Caco-2 (cell line): ENCODE data around the gene SCN1B. TPM values are rescaled to one million over a fixed set of nuclear protein-coding genes. Genes with fewer than 3 reads are reported as not detected.

Experiments used
- BruUV-seq: library from RNA; stranded (reverse); fragments of 400-500 nt; replicated peaks from 2 replicates; lab custom pipeline; 2021; lab: Mats Ljungman, UMichigan
- CTCF ChIA-PET: fragments of 300-600 bp; sonication (Branson Sonifier 250); formaldehyde crosslinking; loops from one replicate; lab custom pipeline; 2022; ENCODE audit warnings: antibody characterized with exemption; lab: Charles Lee
- POLR2A ChIA-PET: fragments of 300-600 bp; sonication (Branson Sonifier 250); formaldehyde crosslinking; loops from one replicate; lab custom pipeline; 2022; ENCODE audit warnings: antibody characterized with exemption; lab: Charles Lee
- DNase-seq, 2 experiments: peaks; one replicate each; pipeline versions ENCODE4 v3.0.0 to v3.0.0-alpha.2; 2020 to 2022
- H3K27me3 ChIP-seq: replicated peaks from 2 replicates; pipeline ENCODE4 v1.6.0; 2011; ENCODE audit warnings: low read length; ENCODE audit not compliant: control insufficient read depth, insufficient read depth
- H3K36me3 ChIP-seq: 2 replicates; pipeline ENCODE4 v1.5.1; 2011; ENCODE audit warnings: low read length; ENCODE audit not compliant: control insufficient read depth, insufficient read depth
- H3K4me1 ChIP-seq: fragments of 250-450 bp; sonication (Bioruptor Pico); 2 replicates; pipeline ENCODE4 v1.5.1; 2020; ENCODE audit warnings: mild to moderate bottlenecking
- H3K4me3 ChIP-seq: 2 replicates; pipeline ENCODE4 v1.5.1; 2011; ENCODE audit warnings: low read depth, mild to moderate bottlenecking, control low read depth, low read length
- H3K9me3 ChIP-seq: fragments of 250-450 bp; sonication (Bioruptor Pico); 2 replicates; pipeline ENCODE4 v1.5.1; 2020; ENCODE audit warnings: mild to moderate bottlenecking, moderate library complexity
- H3K27ac Mint-ChIP-seq: one replicate; pipeline ENCODE4 v1.8.0; 2022; ENCODE audit warnings: mixed read lengths; ENCODE audit not compliant: unreplicated experiment
- H3K27me3 Mint-ChIP-seq: one replicate; pipeline ENCODE4 v1.8.0; 2022; ENCODE audit warnings: mixed read lengths; ENCODE audit not compliant: insufficient read depth, unreplicated experiment
- H3K36me3 Mint-ChIP-seq: one replicate; pipeline ENCODE4 v1.8.0; 2022; ENCODE audit warnings: mild to moderate bottlenecking, mixed read lengths; ENCODE audit not compliant: insufficient read depth, unreplicated experiment
- H3K4me1 Mint-ChIP-seq: one replicate; pipeline ENCODE4 v1.8.0; 2022; ENCODE audit warnings: low read depth, mixed read lengths; ENCODE audit not compliant: unreplicated experiment
- H3K4me3 Mint-ChIP-seq: one replicate; pipeline ENCODE4 v1.8.0; 2022; ENCODE audit warnings: mild to moderate bottlenecking, moderate library complexity, mixed read lengths; ENCODE audit not compliant: unreplicated experiment
- H3K9me3 Mint-ChIP-seq: one replicate; pipeline ENCODE4 v1.8.0; 2022; ENCODE audit warnings: mixed read lengths; ENCODE audit not compliant: unreplicated experiment
- CTCF ChIP-seq, 2 experiments: fragments of 200-600 bp in 1 of 2; IDR thresholded peaks; 1 replicate in 1 of 2; 2 replicates in 1 of 2; pipeline versions ENCODE4 v1.5.1 to v1.8.0; 2011 to 2022; ENCODE audit warnings: antibody characterized with exemption in 1 of 2, control low read depth in 1 of 2, inconsistent platforms in 1 of 2, low read depth in 1 of 2, low read length in 1 of 2, mild to moderate bottlenecking in 1 of 2, moderate library complexity in 1 of 2; ENCODE audit not compliant: insufficient read depth in 1 of 2, severe bottlenecking in 1 of 2, unreplicated experiment in 1 of 2
- intact Hi-C: fragments of 100-400 bp; cut with micrococcal nuclease; formaldehyde crosslinking; loops from one replicate; pipeline ENCODE4 v1.10.0; 2022; ENCODE audit not compliant: unreplicated experiment
- total RNA-seq: library from RNA; stranded (reverse); gene quantifications from 2 replicates; pipeline ENCODE4 v1.2.3, GENCODE V29; 2022

SCN1B gene
- total RNA-seq, 1 experiment from 2014 or later, result 1.7 TPM

- Mint-ChIP-seq H3K27me3 (peaks cover 6% of the 10 kb centered on the region), H3K36me3 (peaks cover 38% of the 10 kb centered on the region), H3K27ac (no peak overlapping the region), H3K4me3 (peak overlapping the region; percentile 33), H3K9me3 (no peaks in the 10 kb centered on the region), H3K4me1 (peaks cover 8% of the 10 kb centered on the region)
- H3K4me1 ChIP-seq, result peaks cover 10% of the 10 kb centered on the region; the same call in 1 of the 2 replicates
- H3K27me3 ChIP-seq, result no peaks in the 10 kb centered on the region
- no peaks in the 10 kb centered on the region for H3K9me3 ChIP-seq
- DNase-seq, result no peak
- peaks cover 3% of the 10 kb centered on the region for H3K36me3 ChIP-seq
- CTCF ChIA-PET, result interaction anchor here (0.6 kb wide), 1 partner anchor 35 kb away, joined by 3 read pairs; no protein-coding TSS in a partner anchor
- peak overlapping the region; percentile 45 for H3K4me3 ChIP-seq
- no peak for TF ChIP-seq CTCF (IDR thresholded peaks at IDR 0.05; ENCODE audit: insufficient read depth in 1 of 2, low read depth in 1 of 2, low read length in 1 of 2, severe bottlenecking in 1 of 2, unreplicated experiment in 1 of 2)
- intact Hi-C loops, result loop anchor here (1.0 kb wide), 1 partner anchor 9 kb away; no protein-coding TSS in a partner anchor
- no TSS peak for BruUV-seq
- POLR2A ChIA-PET, result interaction anchor here (0.6 kb wide), 1 partner anchor 216 kb away, joined by 4 read pairs; no protein-coding TSS in a partner anchor
Observed at GRCh38 chr19:35031072-35031881, 1.0 kb downstream of the SCN1B start.

GRCh38 chr19:35032356-35032865 is 2.1 kb downstream of the SCN1B start:
- H3K36me3 ChIP-seq, result no peaks in the 10 kb centered on the region
- peaks cover 27% of the 10 kb centered on the region for H3K36me3 Mint-ChIP-seq
- no peaks in the 10 kb centered on the region for H3K27me3 ChIP-seq
- peaks cover 6% of the 10 kb centered on the region for H3K27me3 Mint-ChIP-seq
- CTCF ChIA-PET, result no interaction called here
- H3K9me3 Mint-ChIP-seq, result no peaks in the 10 kb centered on the region
- H3K4me3 Mint-ChIP-seq, result no peak overlapping the region
- POLR2A ChIA-PET, result no interaction called here
- no TSS peak for BruUV-seq
- no peaks in the 10 kb centered on the region for H3K9me3 ChIP-seq
- H3K4me3 ChIP-seq, result no peak overlapping the region
- no peak overlapping the region for H3K27ac Mint-ChIP-seq
- TF ChIP-seq CTCF (IDR thresholded peaks at IDR 0.05; ENCODE audit: insufficient read depth in 1 of 2, low read depth in 1 of 2, low read length in 1 of 2, severe bottlenecking in 1 of 2, unreplicated experiment in 1 of 2), result no peak
- DNase-seq, result no peak
- intact Hi-C loops, result no loop called here
- peaks cover 8% of the 10 kb centered on the region for H3K4me1 Mint-ChIP-seq
- H3K4me1 ChIP-seq, result peaks cover 10% of the 10 kb centered on the region; the same call in 1 of the 2 replicates

GRCh38 chr19:35033067-35034004 is 3.1 kb downstream of the SCN1B start:
- peaks cover 23% of the 10 kb centered on the region for H3K36me3 Mint-ChIP-seq
- ChIA-PET CTCF (no interaction called here), POLR2A (no interaction called here)
- peaks cover 10% of the 10 kb centered on the region; the same call in 1 of the 2 replicates for H3K4me1 ChIP-seq
- intact Hi-C loops, result no loop called here
- no peak overlapping the region for H3K4me3 Mint-ChIP-seq
- no peak overlapping the region for H3K27ac Mint-ChIP-seq
- peaks cover 8% of the 10 kb centered on the region for H3K4me1 Mint-ChIP-seq
- no peaks in the 10 kb centered on the region for H3K9me3 Mint-ChIP-seq
- H3K36me3 ChIP-seq, result no peaks in the 10 kb centered on the region
- H3K27me3 ChIP-seq, result no peaks in the 10 kb centered on the region
- H3K27me3 Mint-ChIP-seq, result peaks cover 6% of the 10 kb centered on the region
- BruUV-seq, result no TSS peak
- H3K4me3 ChIP-seq, result no peak overlapping the region
- TF ChIP-seq CTCF (IDR thresholded peaks at IDR 0.05; ENCODE audit: insufficient read depth in 1 of 2, low read depth in 1 of 2, low read length in 1 of 2, severe bottlenecking in 1 of 2, unreplicated experiment in 1 of 2), result no peak
- no peaks in the 10 kb centered on the region for H3K9me3 ChIP-seq
- DNase-seq, result no peak
